Ectodermal cell (in vitro differentiated cells): ENCODE results near the gene CARD11.

Experiments used
- H3K27ac ChIP-seq: 2 replicates; pipeline ENCODE4 v1.7.0; 2013; ENCODE audit warnings: mild to moderate bottlenecking, low read depth, low read length; ENCODE audit not compliant: insufficient read depth, poor library complexity, severe bottlenecking
- H3K27me3 ChIP-seq: 2 replicates; pipeline ENCODE4 v1.7.0; 2013; ENCODE audit warnings: mild to moderate bottlenecking, low read length; ENCODE audit not compliant: insufficient read depth, control insufficient read depth, poor library complexity, severe bottlenecking
- H3K36me3 ChIP-seq: one replicate; pipeline ENCODE4 v1.7.0; 2013; ENCODE audit warnings: low read length; ENCODE audit not compliant: control insufficient read depth, insufficient read depth
- H3K4me1 ChIP-seq: one replicate; pipeline ENCODE4 v1.7.0; 2013; ENCODE audit warnings: low read length; ENCODE audit not compliant: control insufficient read depth, insufficient read depth
- H3K4me3 ChIP-seq: 2 replicates; pipeline ENCODE4 v1.7.0; 2013; ENCODE audit warnings: low read depth, low read length, control low read depth; ENCODE audit not compliant: insufficient read depth
- H3K9me3 ChIP-seq: 2 replicates; pipeline ENCODE4 v1.7.0; 2013; ENCODE audit warnings: mild to moderate bottlenecking, low read length, moderate library complexity; ENCODE audit not compliant: control insufficient read depth
- WGBS, 2 experiments: methylation state at CpG; one replicate each; pipeline ENCODE4 v1.1.7; 2013; ENCODE audit warnings: missing lambda C conversion rate in 2 of 2; 5-methylcytosine and 5-hydroxymethylcytosine counted together

CARD11 gene

DNA sequence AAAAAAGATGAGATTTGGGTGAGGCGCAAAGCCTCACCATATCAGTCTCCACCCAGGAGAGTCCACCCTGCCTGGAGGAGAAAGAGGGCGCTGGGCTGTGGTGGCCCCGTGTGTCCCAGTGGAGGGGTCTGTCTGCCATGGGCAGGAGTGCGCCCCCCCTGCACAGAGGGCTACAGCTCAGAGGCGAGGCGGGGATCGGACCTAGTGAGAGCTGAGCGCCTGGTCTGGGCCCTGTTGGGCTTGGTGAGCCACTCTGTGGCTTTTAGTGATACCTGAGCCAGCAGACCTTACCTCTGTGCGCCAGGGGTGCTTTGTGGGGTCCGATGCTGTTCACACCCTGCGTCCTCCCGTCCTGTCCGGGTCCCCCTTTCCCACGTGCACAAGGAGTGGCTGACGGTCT lies 173.7 kb downstream of the CARD11 start:
- Histone ChIP-seq H3K4me1 (no peaks in the 10 kb centered on the region), H3K27me3 (no peaks in the 10 kb centered on the region), H3K36me3 (no peaks in the 10 kb centered on the region), H3K9me3 (no peaks in the 10 kb centered on the region), H3K4me3 (no peak overlapping the region), H3K27ac (no peak overlapping the region)
- 94 to 96% methylated on average over 15 of the region's 15 CpGs for WGBS, 2 experiments

DNA sequence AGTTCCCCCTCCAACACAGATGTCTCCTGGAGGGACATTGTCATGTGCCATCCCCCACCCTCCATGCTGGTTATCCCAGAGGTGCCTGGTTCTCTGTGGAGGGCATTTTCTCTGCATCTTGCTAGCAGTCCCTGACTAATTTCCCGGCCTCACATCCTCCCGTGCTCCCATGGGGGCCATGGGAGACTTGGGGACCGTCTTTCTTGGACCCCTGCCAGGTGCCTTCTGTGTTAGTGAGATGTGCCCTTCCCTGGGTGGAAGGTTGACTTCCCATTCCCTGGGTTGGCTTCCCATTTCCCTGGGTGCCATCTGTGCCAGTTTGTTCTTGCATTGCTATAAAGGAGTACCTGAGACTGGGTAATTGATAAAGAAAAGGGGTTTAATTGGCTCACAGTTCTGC lies 177.1 kb downstream of the CARD11 start:
- H3K4me3 ChIP-seq, result no peak overlapping the region
- H3K27ac ChIP-seq, result no peak overlapping the region
- WGBS, 2 experiments, result 88 to 89% methylated on average over 3 of the region's 3 CpGs
- H3K4me1 ChIP-seq, result no peaks in the 10 kb centered on the region
- H3K36me3 ChIP-seq, result no peaks in the 10 kb centered on the region
- H3K9me3 ChIP-seq, result no peaks in the 10 kb centered on the region
- no peaks in the 10 kb centered on the region for H3K27me3 ChIP-seq

DNA sequence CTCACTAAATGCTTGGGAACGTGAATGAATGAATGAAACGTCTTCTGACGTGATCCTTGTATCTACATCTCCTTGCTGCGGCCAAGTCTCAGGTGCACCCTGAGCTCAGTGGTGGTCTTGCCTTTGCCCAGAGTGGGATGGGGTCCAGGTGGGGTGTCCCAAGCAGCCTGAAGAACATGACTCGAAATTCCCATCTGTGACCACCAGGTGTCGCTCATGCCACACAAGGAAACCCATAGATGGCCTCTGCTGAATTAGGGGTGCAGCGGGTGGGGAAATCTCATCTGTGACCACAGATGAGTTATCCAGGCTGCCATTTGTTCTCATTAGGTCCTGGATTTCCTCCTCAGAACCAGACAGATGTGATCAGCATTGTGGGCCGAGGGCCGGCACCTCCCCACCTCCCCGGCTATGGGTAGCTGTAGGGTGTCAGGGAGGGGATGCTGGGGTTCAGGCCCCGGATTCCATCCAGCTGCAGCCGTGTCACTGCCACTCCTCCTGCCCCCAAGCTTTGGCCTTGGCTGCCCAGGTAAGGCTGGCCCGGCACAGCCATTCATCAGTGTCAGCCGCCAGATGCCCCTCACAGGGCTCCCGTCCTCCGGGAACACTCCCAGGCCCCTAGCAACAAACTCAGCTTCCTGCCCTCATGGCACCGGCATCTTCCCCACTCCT lies 178.5 kb downstream of the CARD11 start:
- H3K4me1 ChIP-seq, result peaks cover 5% of the 10 kb centered on the region
- WGBS, 2 experiments, result 68 to 69% methylated on average over 17 of the region's 17 CpGs
- no peak overlapping the region for H3K4me3 ChIP-seq
- H3K27me3 ChIP-seq, result no peaks in the 10 kb centered on the region
- H3K9me3 ChIP-seq, result no peaks in the 10 kb centered on the region
- H3K27ac ChIP-seq, result no peak overlapping the region
- no peaks in the 10 kb centered on the region for H3K36me3 ChIP-seq

DNA sequence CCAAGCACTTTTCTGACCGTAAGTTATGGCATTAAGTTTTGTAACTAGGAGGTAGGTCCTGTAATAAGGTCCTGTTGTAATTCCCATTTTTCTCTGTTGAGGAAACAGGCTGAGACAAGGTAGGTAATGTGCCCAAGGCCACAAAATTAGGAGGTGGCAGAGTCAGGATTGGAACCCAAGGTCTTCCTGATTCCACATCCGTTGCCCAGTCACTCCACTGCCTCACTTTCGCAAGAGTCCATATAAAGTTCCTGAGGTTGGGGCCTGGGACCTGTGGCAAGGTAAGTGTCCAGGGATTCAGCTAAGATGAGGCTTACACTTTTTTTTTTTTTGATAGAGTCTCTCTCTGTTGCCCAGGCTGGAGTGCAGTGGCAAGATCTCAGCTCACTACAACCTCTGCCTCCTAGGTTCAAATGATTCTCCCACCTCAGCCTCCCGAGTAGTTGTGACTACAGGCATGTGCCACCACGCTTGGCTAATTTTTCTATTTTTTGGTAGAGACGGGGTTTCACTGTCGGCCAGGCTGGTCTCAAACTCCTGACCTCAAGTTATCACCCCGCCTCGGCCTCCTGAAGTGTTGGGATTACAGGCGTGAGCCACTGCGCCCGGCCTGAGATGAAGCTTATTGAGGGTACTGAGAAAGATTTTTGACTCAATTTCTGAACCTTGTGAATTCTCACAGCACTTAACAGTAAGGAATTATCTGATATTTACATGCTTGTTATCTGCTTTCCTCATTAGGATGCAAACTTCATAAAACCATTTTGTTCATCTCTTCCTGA lies 179.3 kb downstream of the CARD11 start:
- 91 to 93% methylated on average over 12 of the region's 12 CpGs for WGBS, 2 experiments
- H3K27ac ChIP-seq, result no peak overlapping the region

DNA sequence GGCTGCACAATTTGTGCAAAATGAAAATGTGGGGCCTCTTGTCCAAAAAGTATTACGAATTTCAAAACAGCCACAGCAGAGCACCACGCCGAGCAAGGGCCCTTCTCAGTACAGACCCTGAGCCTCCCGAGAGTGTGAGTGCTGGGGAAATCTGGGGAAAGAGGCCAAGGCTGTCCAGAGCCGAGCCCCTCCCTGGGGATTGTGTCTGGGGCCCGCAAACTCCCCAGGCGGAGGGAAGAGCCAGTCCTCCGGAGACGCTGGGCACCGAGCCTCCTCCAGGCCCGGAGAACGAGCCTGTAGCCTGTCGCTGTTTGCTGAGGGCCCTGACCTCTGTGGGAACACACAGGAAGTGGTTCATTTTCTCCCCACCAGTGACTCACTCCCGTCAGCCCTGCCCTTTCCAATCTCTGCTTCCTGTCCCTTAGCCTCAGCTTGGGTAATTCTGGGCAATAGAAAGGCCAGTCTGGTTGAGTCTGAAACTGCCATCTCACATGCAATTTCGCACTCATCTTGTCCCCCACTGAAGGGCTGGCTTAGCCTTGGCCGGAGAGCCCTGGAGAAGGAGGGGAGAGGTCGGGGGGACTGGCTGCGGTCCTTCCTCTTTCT lies 180.1 kb downstream of the CARD11 start:
- Histone ChIP-seq H3K27ac (no peak overlapping the region), H3K27me3 (no peaks in the 10 kb centered on the region), H3K9me3 (no peaks in the 10 kb centered on the region), H3K4me3 (no peak overlapping the region), H3K36me3 (no peaks in the 10 kb centered on the region), H3K4me1 (peaks cover 5% of the 10 kb centered on the region)
- WGBS, 2 experiments, result 72 to 80% methylated on average over 16 to 18 of the region's 18 CpGs

More for the DNA sequence above, 179.3 kb downstream of the CARD11 start:
- Histone ChIP-seq H3K4me3 (no peak overlapping the region), H3K36me3 (no peaks in the 10 kb centered on the region), H3K27me3 (no peaks in the 10 kb centered on the region), H3K9me3 (no peaks in the 10 kb centered on the region), H3K4me1 (peaks cover 5% of the 10 kb centered on the region)

DNA sequence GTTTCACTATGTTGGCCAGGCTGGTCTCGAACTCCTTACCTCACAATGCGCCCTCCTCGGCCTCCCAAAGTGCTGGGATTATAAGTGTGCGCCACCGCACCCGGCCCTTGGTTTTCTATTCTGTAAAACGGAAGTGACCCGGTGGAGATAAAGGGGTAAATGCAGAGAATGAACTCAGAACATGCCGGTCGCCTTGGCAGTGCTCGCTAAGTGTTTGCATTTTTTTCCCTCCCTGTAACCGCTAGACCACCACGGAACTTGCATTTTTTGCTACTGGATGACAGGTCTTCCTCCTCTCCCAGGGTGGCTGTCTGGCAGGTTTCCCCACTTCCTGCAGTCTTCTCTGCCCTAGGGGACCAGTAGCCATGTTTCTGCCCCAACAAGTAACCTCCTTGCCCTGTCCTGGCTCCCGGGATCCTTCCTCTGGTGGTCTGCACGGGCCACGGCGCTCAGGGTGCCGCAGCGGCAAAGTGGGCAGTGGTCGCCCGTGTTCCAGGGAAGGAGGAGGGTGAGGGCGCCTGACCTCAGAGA lies 180.8 kb downstream of the CARD11 start:
- Histone ChIP-seq H3K27ac (no peak overlapping the region), H3K4me1 (peaks cover 5% of the 10 kb centered on the region), H3K36me3 (no peaks in the 10 kb centered on the region), H3K4me3 (no peak overlapping the region), H3K27me3 (no peaks in the 10 kb centered on the region), H3K9me3 (no peaks in the 10 kb centered on the region)
- 89 to 90% methylated on average over 22 of the region's 22 CpGs for WGBS, 2 experiments

DNA sequence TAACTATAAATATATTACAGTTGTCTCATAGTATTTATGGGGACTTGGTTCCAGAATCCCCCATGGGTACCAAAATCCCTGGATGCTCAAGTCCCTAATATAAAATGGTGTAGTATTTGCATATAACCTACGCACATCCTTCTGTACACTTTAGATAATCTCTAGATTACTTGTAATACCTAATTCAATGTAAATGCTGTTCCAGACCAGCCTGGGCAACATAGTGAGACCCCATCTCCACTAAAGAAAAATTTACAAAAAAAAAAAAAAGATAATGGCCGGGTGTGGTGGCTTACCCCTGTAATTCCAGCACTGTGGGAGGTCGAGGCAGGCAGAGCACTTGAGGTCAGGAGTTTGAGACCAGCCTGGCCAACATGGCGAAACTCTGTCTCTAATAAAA lies 182.2 kb downstream of the CARD11 start:
- H3K27ac ChIP-seq, result no peak overlapping the region
- H3K4me1 ChIP-seq, result peaks cover 5% of the 10 kb centered on the region
- no peak overlapping the region for H3K4me3 ChIP-seq
- H3K27me3 ChIP-seq, result no peaks in the 10 kb centered on the region
- H3K36me3 ChIP-seq, result no peaks in the 10 kb centered on the region
- WGBS, 2 experiments, result 89 to 91% methylated on average over 3 to 4 of the region's 4 CpGs
- H3K9me3 ChIP-seq, result no peaks in the 10 kb centered on the region

DNA sequence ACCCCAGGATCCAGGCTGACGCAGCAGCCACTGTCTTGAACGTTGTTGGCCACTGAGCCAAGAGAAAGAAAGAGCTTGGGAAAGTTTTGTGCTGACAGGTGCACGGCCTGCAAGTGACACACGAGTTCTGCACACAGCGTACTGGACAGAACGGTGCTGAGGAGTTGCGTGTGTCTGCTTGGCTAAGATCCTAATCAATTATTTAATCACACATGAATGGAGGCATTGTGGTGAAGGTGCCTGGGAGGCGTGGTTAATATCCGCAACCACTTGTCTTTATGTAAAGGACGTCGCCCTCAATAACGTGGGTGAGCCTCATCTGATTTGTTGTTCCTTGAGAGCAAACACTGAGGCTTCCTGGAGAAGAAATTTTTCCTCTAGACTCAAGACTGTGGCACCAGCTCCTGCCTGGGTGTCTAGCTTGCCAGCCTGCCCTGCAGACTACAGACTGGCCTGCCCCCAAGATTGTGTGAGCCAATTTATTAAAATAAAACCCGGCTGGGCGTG lies 183.0 kb downstream of the CARD11 start:
- Histone ChIP-seq H3K4me1 (peaks cover 5% of the 10 kb centered on the region), H3K27ac (no peak overlapping the region), H3K27me3 (no peaks in the 10 kb centered on the region), H3K9me3 (no peaks in the 10 kb centered on the region), H3K36me3 (no peaks in the 10 kb centered on the region), H3K4me3 (no peak overlapping the region)
- 83 to 89% methylated on average over 14 of the region's 14 CpGs for WGBS, 2 experiments

DNA sequence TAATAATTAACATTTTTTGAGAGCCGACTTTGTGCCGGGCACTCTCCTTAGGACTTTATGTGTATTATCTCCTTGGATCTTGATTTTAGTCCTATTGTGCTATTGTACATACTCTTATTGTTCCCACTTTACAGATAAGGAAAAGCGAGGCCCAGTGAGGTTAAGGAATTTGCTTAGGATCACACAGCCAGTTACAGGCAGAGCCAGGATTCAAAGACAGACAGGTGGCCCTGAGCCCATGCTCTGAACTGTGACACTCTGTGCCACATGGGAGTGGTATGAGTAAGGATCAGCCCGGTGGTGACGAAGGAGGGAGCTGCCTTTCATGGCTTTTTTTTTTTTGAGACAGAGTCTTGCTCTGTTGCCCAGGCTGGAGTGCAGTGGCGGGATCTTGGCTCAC lies 183.7 kb downstream of the CARD11 start:
- no peaks in the 10 kb centered on the region for H3K36me3 ChIP-seq
- H3K27ac ChIP-seq, result no peak overlapping the region
- 90 to 97% methylated on average over 6 of the region's 6 CpGs for WGBS, 2 experiments
- no peaks in the 10 kb centered on the region for H3K27me3 ChIP-seq
- peaks cover 5% of the 10 kb centered on the region for H3K4me1 ChIP-seq
- H3K9me3 ChIP-seq, result no peaks in the 10 kb centered on the region
- H3K4me3 ChIP-seq, result no peak overlapping the region

DNA sequence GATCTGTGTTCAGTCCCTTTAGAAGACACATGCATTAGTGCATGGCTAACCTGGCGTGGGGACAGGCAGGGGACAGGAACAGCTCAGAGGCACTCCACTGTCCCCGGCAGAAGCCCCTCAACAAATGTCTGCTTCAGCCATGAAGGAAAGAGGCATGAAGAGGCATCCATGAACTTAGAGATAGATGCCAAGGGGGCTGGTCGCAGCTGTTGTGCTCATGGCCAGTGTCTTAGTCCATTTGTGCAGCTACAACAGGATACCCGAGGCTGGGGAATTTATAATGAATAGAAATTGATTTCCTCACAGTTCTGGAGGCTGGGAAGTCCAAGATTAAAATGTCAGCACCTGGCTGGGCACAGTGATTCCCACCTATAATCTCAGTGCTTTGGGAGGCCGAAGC lies 185.0 kb downstream of the CARD11 start:
- Histone ChIP-seq H3K4me3 (no peak overlapping the region), H3K27ac (no peak overlapping the region), H3K9me3 (no peaks in the 10 kb centered on the region), H3K27me3 (no peaks in the 10 kb centered on the region), H3K36me3 (no peaks in the 10 kb centered on the region), H3K4me1 (peaks cover 5% of the 10 kb centered on the region)
- WGBS, 2 experiments, result 94 to 95% methylated on average over 5 of the region's 5 CpGs
